SW480 (cell line): Measurements from ENCODE around the gene SH2D3C.

Experiments
- DNase-seq: peaks from one replicate; pipeline ENCODE4 v3.0.0-alpha.2; 2016; ENCODE audit warnings: low spot score

SH2D3C gene

DNA sequence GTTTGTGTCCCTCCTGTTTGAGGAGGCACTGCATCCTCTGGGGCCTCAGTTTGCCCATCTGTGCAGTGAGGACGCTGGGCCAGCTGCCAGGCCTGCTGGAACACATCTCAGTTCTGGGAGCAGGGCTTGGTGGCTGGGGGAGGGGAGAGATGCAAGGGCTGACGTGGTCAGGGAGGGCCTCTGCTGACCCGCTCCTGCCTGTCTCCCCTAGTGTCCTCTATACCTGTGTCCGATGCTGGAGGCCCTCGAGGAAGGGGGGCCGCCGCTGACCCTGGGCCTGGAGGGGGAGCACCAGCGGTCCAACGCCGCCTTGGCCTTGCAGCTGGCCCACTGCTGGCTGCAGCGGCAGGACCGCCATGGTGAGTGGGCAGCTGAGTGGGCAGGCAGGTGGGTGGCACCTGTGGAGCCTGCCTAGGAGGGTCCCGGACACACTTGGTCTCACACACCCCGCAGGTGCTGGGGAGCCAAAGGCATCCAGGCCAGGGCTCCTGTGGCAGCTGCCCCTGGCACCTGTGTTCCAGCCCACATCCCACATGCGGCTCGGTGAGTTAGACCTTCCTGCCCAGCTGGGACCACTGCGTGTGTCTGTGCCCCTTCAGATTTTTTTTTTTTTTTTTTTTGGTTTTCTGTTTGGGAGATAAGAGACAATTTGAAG is 30.0 kb upstream of the SH2D3C start:
- DNase-seq: no peak

- no peak for DNase-seq
These were observed 28.4 kb upstream of the SH2D3C start for GRCh38 chr9:127806871-127807270.

- DNase-seq: peak; percentile 13
These were observed 27.2 kb upstream of the SH2D3C start for GRCh38 chr9:127805620-127806019.

DNA sequence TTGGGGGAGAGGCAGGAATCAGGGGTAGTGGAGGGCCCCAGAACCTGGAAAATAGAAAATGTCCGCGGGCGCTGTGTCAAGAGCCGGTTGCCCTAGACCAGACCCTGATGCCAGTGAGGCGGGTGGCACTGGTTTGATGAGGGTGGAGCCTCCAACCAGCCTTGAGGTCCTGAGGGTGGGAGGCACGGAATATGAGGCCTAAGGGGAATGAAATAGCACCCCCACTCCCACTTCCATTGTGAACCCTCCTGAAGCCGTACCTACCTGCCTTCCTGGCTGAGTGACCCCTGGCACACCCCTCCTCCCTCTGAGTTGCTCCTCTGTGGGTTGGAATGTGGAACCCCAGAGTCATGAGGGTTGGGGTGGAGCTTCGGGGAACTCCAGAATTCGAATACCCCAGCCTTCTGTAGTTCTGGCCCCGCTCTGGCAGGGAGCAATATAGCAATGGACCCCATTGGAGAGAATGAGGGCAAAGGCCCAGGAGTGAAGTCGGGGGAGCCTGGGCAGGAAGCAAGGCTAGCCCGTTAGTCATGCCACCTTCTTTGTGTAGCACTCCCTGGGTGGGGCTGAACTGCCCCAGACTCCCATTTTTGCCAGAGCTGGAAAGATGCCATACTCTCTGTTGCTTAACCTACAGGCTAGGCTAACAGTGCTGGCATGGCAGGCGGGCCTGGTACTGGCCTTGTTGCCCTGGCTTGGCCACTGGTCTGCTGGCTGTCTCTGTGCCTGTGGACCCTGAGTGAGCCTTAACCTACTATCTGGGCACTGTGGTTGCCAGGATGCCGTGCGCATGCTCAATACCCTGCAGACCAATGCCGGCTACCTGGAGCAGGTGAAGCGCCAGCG is 25.3 kb upstream of the SH2D3C start:
- DNase-seq: peak; percentile 60

DNA sequence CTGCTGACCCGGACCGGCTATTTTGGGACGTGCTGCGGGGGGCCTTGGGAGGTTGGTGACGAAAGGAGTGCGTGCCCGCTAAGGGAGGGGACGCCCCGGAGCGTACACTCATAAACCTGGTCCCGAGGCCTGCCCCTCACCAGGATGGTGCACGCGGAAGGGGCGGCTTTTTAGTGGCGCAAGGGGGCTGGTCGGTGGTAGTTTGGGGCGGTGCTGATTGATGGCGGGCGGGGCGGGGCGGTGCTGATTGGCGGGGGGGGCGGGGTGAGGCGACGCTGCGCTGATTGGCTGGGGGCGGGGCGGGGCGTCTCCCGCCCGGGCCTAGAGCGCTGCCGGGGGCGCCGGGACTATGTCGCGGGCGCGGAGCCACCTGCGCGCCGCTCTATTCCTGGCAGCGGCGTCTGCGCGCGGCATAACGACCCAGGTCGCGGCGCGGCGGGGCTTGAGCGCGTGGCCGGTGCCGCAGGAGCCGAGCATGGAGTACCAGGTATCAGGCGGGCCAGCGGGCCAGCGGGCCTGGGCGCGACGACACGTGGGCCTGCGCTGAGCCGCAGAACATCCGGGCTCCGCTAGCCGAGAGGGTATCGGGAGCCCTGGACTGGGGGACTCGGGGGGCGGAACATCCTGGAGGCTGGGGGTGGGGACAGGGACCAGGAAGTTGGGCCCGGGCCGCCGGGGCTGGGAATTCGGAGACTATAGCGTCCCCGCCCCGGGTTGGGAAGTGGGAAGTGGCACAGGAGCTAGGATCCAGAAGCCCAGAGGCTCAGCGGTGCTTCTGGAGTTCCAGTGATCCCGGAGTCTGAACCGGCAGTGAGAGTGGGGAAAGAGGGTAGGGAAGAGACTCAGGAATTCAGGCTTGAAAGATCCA is 24.3 kb upstream of the SH2D3C start, which contains the start of gene FPGS:
Gene FPGS, plus strand, starts transcription at position 307 of the 868 bp plus-strand sequence. Its CDS starts 43 bp downstream, at position 350.
- peak; percentile 86 for DNase-seq

DNA sequence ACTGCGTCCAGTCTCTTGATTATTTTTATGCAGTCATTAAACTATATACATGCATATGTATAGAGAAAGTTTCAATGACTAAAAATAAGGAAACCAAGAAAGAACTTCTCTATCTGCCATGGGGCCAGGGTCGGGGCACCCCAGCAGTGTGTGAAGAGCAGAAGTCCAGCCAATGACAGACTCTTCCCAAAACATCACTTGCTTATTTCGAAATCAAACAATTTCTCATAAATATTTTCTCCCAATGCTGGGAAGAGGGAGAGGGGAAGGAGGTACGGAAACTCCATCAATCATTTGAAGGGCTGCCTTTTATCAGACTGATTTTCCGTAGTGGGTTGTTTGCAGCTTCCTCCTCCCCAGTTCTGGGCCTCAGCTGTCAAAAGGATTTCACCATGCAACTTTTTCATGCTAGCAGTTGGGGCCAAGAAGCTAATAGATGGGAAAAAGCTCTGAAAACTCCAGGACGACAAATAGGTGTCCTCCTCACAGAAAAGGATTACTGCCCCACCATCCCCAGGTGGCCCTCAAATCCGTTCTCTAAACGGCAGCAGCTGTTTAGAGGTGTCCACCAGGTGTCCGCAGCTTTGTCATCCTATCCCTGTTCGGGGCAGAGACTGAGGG is 23.6 kb upstream of the SH2D3C start:
- peak; percentile 74 for DNase-seq

GRCh38 chr9:127796852-127797370 is 18.4 kb upstream of the SH2D3C start:
- DNase-seq: peak; percentile 49

- DNase-seq: peak; percentile 41
These were observed 17.9 kb upstream of the SH2D3C start for GRCh38 chr9:127796225-127796813.

GRCh38 chr9:127794001-127794791 is 15.7 kb upstream of the SH2D3C start:
- DNase-seq: no peak

GRCh38 chr9:127793093-127793708 is 14.7 kb upstream of the SH2D3C start:
- no peak for DNase-seq

DNA sequence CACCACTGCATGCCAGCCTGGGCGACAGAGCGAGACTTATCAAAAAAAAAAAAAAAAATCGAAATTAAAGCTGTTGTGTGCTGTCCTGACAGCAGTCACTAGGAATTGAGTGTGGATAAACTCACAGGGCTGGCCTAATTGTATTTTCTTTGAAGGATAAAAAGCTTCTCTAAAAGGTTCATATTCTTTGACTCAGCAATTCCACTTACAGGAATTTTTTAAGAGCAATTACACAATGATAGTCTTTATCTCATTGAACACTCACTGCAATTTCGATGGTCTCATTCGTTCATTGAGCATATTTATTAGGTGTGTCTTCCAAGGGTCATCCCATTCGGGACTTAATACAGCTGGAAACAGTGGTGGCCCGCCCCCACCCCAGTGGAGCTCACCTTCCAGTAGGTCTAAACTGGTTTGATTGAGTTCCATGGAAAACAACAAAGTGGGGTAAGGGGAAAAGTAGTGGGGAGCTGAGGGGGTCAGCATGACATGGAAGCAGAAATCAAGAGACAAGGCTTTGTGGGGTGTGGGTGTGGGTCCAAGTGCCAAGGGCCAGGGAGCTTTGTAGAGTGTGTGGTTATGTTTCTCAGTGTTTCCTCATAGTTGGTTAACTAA is 14.1 kb upstream of the SH2D3C start:
- no peak for DNase-seq

DNA sequence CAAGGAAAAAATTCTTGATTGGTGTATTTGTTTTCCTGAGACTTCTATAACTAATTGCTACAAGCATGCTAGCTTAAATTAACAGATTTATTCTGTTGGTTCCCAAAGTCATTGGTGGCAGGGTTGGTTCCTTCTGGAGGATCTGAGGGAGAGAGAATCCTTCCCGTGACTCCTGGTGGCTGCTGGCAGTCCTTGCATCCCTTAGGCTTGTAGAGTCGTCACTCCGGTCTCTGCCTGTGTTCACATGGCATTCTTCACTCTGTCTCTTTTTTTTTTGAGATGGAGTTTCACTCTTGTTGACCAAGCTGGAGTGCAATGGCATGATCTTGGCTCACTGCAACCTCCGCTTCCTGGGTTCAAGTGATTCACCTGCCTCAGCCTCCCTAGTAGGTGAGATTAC is 12.6 kb upstream of the SH2D3C start:
- DNase-seq: no peak

- DNase-seq: no peak
These were observed 11.8 kb upstream of the SH2D3C start for GRCh38 chr9:127790094-127790855.

DNA sequence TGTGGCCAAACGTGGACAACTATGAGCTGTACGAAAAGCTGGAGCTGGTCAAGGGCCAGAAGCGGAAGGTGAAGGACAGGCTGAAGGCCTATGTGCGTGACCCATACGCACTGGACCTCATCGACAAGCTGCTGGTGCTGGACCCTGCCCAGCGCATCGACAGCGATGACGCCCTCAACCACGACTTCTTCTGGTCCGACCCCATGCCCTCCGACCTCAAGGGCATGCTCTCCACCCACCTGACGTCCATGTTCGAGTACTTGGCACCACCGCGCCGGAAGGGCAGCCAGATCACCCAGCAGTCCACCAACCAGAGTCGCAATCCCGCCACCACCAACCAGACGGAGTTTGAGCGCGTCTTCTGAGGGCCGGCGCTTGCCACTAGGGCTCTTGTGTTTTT is 10.7 kb upstream of the SH2D3C start:
- DNase-seq: no peak

GRCh38 chr9:127788337-127789011 is 10.0 kb upstream of the SH2D3C start:
- no peak for DNase-seq

- no peak for DNase-seq
These were observed 8.3 kb upstream of the SH2D3C start for GRCh38 chr9:127786773-127787104.

DNA sequence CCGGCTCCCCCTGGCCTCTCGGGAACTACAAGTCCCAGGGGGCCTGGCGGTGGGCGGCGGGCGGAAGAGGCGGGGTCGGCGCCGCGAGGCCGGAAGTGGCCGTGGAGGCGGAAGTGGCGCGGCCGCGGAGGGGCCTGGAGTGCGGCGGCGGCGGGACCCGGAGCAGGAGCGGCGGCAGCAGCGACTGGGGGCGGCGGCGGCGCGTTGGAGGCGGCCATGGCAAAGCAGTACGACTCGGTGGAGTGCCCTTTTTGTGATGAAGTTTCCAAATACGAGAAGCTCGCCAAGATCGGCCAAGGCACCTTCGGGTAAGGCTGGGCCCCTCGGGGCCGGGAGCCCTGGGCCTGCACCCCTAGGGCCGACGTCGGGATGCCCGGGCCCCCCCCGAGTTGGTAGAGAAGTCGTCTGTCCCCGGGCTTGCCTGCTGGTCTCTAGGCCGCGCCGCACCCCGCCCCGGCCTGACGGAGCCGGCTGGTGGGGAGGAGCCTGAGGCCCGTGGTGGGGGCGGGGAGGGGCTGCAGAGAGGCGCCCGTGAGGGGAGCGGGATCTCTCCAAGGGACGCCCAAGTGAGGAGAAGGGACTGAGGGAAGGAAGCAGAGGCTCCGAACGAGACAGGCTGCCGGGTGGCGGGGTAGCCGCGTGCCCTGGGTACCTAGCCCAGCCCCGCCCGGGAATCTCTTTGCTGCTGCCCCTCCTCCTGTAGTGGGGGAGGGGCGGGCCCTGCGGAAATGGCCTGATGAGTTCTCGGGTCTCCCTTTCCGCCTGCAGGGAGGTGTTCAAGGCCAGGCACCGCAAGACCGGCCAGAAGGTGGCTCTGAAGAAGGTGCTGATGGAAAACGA is 7.7 kb upstream of the SH2D3C start, which contains the start of gene CDK9:
Gene CDK9, plus strand, starts transcription at position 102 of the 840 bp plus-strand sequence. Its CDS starts 115 bp downstream, at position 217.
- DNase-seq: peak; percentile 88
